ENCODE results near the gene UNC5C. TPM values are rescaled to one million over a fixed set of nuclear protein-coding genes. Genes with fewer than 3 reads are reported as not detected.

UNC5C gene
- total and polyA plus RNA-seq, 2 of the 8 experiments (the other 6 are each of a cell fraction or from before 2014, with no cell fraction given): 0.30 to 1.3 TPM

DNA sequence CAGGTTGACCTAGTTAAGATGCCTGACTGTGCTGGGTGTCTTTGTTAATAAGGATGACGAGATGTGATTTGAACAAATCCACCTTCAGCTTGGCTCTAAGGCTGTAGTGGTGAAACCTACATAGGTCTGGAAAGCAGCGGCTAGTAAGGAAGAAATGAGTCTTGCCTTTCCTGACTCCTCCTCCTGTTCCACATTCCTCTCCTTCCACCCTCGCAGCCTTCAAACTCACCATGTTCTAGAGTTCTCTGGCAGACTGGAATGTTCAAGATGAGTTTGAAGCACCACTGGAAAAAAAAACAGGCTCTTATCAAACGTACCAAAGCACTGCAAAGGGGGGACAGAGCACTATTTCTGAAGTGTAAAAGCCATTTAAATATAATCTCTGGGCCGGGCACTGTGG is 395.6 kb downstream of the UNC5C start:
- no peak overlapping the region for H2BK20ac ChIP-seq (ENCODE audit: low read length)
- TF ChIP-seq SIN3A (conservative IDR thresholded peaks at IDR 0.05 in 1 of 2, IDR thresholded peaks at IDR 0.05 in 1 of 2; ENCODE audit: low read depth in 1 of 2, low read length in 2 of 2) (no peak), POLR2A (IDR thresholded peaks at IDR 0.05; ENCODE audit: control extremely low read depth in 1 of 2, low read depth in 2 of 2, low read length in 2 of 2) (no peak), GTF2F1 (IDR thresholded peaks at IDR 0.05; ENCODE audit: borderline replicate concordance, low read depth, low read length) (no peak), TAF7 (optimal IDR thresholded peaks at IDR 0.05; ENCODE audit: borderline replicate concordance, low read depth, low read length) (no peak), CHD1 (IDR thresholded peaks at IDR 0.05; ENCODE audit: low read depth, low read length) (no peak), SAP30 (IDR thresholded peaks at IDR 0.05; ENCODE audit: insufficient read depth, insufficient replicate concordance, low read length) (no peak), GABPA (IDR thresholded peaks at IDR 0.05; ENCODE audit: borderline replicate concordance, insufficient read depth, low read length) (no peak), POLR2AphosphoS5 (IDR thresholded peaks at IDR 0.05; ENCODE audit: low read depth, low read length) (no peak)
- H2AK5ac ChIP-seq (ENCODE audit: low read depth, low read length): no peak overlapping the region
- H3K4me1 ChIP-seq (replicated peaks in 1 of 4; ENCODE audit: control insufficient read depth in 3 of 4, insufficient read depth in 4 of 4, low read length in 3 of 4): no peaks in the 10 kb centered on the region
- H3K18ac ChIP-seq (ENCODE audit: extremely low read depth, low read length): no peak overlapping the region
- no peak overlapping the region for H2AFZ ChIP-seq (ENCODE audit: low read length)
- H2BK12ac ChIP-seq (ENCODE audit: low read depth, low read length): no peak overlapping the region
- no peak overlapping the region for H3K4me2 ChIP-seq (ENCODE audit: insufficient read depth in 1 of 2, low read depth in 2 of 2, low read length in 2 of 2)
- H4K91ac ChIP-seq (replicated peaks; ENCODE audit: insufficient read length, low read length): no peak overlapping the region
- no peak overlapping the region for H3K14ac ChIP-seq (ENCODE audit: insufficient read length)
- no peaks in the 10 kb centered on the region for H3K27me3 ChIP-seq (replicated peaks in 1 of 4; ENCODE audit: control insufficient read depth in 3 of 4, extremely low read depth in 1 of 4, insufficient read depth in 3 of 4, low read length in 3 of 4)
- ChIA-PET CTCF (ENCODE audit: partially characterized antibody) (no interaction called here), POLR2A (ENCODE audit: partially characterized antibody) (no interaction called here)
- no peak overlapping the region for H3K27ac ChIP-seq (ENCODE audit: low read depth, low read length)
- FAIRE-seq: no peak
- H3K79me1 ChIP-seq (ENCODE audit: low read depth, low read length): no peaks in the 10 kb centered on the region
- no peak overlapping the region for H2BK5ac ChIP-seq (ENCODE audit: low read depth, low read length)
- no peak for DNase-seq (ENCODE audit: low read depth in 1 of 2, low spot score in 2 of 2)
- H3K4me3 ChIP-seq (ENCODE audit: extremely low read depth in 1 of 4, insufficient read depth in 2 of 4, low read depth in 3 of 4, low read length in 4 of 4): no peak overlapping the region
- no peaks in the 10 kb centered on the region for H4K20me1 ChIP-seq (replicated peaks in 1 of 2; ENCODE audit: control insufficient read depth in 1 of 2, insufficient read depth in 2 of 2, low read length in 2 of 2)
- no peak overlapping the region for H3K56ac ChIP-seq (replicated peaks; ENCODE audit: insufficient read length, low read depth, low read length)
- no peak overlapping the region for H2BK120ac ChIP-seq (replicated peaks; ENCODE audit: low read depth, low read length)
- H3K79me2 ChIP-seq (ENCODE audit: control insufficient read depth in 1 of 2, insufficient read depth in 2 of 2, low read length in 2 of 2): no peaks in the 10 kb centered on the region
- no peaks in the 10 kb centered on the region for H3K23me2 ChIP-seq (ENCODE audit: low read depth, low read length)
- no peak overlapping the region for H3K4ac ChIP-seq (replicated peaks; ENCODE audit: insufficient read length, low read depth, low read length)
- no peaks in the 10 kb centered on the region for H3K9me3 ChIP-seq (ENCODE audit: insufficient read depth in 2 of 2, low read depth in 1 of 2, low read length in 1 of 2)
- no peak overlapping the region for H4K5ac ChIP-seq (ENCODE audit: insufficient read length, low read depth, low read length)
- no peak overlapping the region for H3K9ac ChIP-seq (replicated peaks in 1 of 4; ENCODE audit: extremely low read depth in 1 of 4, low read depth in 3 of 4, low read length in 3 of 4)
- no peak overlapping the region for H2BK15ac ChIP-seq (ENCODE audit: low read length)
- no peaks in the 10 kb centered on the region for H3K36me3 ChIP-seq (ENCODE audit: control insufficient read depth in 2 of 4, insufficient read depth in 4 of 4, low read length in 3 of 4)
- WGBS, 2 experiments (ENCODE audit: extremely low coverage in 1 of 2, insufficient coverage in 1 of 2, insufficient read length in 1 of 2, insufficient replicate concordance in 2 of 2, low coverage in 1 of 2, low lambda C conversion rate in 2 of 2, missing lambda C conversion rate in 1 of 2): 77% methylated on average over 5 of the region's 5 CpGs; no CpG with 5 or more reads in 1 of the 2 experiments
- H3K23ac ChIP-seq (ENCODE audit: insufficient read length): no peak overlapping the region
- no peak overlapping the region for H4K8ac ChIP-seq (ENCODE audit: extremely low read depth, insufficient read depth, low read length)
